IPS DF 4.7 (cell line): Measurements from ENCODE around the gene GLP2R.
"Not testable (repeated sequence)": the region's sequence is repeated elsewhere in the genome, so short reads cannot be mapped to it uniquely, and the experiment has no call there.

Experiments
- DNase-seq: peaks from one replicate; pipeline ENCODE4 v3.0.0-alpha.2; 2013; ENCODE audit warnings: low spot score; ENCODE audit errors: extremely low read depth

The GLP2R gene

DNA sequence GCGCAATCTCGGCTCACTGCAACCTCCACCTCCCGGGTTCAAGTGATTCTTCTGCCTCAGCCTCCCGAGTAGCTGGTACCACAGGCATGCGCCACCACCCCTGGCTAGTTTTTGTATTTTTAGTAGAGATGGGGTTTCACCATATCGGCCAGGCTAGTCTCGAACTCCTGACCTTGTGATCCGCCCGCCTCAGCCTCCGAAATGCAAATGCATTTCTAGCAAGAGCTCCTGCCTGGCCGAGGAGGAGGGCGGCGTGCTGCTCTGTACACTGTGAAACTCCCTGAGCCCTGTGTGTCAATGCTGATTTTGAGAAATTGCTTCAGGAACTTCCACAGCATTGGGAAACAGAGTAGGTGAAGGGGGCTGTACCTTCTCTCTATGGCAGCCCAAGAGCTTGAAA lies 95.5 kb downstream of the GLP2R start:
- DNase-seq = not testable (repeated sequence)

DNA sequence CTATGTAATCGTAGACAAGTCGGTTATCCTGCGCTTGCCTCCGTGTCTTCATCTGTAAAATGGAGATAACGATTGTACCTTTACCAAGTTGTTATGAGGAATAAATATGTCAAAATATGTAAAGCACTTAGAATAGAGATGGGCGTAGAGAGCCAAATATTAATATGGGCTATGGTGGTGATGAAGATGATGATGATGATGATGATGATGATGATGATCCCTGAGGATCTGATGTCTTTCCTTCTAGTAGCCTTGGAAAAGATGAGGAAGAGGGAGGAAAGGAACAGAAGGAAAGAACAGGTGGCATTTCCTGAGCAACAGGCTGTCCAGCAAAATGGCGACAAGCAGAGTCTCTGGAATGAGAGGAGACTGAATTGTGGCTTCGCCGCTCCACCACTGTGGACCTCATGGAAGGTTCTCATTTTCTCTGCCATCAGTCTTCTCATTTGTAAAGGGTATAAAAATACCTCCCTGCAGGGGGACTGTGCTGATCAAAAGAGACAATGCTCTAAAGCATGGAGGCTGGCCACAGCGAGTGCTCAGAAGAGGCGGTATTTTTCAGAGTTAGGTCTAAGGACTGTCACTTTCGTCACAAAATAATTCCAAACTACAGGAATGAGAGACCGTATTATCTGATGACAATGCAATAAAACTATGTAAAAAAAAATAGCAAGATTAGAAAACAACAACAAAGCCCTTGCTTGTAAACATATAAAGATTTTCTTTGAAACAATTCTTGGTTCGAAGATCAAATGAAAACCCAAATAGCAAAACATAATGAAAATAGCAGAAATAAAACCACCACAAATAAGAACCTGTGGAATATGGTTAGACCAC lies 96.5 kb downstream of the GLP2R start:
- no peak for DNase-seq

DNA sequence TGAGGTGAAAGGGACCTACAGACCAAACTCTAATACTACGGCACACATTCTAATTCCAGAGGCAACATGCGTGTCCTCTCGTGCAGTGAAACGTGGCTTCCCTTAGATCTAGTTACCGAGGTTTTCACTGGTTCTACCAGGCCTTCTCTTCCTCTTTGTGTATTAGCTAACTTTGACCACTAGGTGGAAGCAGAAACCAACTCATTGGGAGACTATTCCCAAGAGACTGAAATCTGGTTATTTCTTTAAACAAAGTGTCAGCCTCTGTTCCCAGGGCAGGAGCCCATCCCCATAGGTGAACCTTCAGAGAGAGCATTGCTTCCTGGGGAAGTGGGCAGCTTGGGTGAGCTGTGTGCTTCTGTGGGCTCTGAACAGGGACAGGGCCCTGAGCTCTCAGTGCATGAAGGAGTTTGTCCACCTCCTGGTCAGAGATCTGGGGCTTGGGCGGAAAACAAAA lies 99.0 kb downstream of the GLP2R start:
- peak; percentile 58 for DNase-seq

DNA sequence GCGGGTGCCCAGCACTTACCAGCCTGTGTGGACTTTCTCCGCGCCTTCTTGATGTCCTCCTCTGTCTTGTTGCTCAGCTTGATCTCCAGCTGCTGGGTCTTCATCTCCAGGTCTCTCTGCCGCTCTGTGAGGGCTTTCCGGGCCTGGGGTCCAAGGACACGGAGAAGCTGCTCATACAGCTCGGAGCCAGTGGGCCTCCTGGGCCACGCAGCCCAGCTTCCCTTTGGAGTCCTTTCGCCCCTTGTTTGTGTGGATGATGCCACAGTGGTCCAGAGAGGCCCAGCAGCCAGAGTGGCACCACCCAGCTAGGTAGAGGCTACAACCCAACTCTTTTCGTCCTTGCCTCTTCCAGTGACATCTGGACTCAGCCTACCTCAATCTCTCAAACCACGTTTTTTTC lies 99.7 kb downstream of the GLP2R start:
- no peak for DNase-seq

DNA sequence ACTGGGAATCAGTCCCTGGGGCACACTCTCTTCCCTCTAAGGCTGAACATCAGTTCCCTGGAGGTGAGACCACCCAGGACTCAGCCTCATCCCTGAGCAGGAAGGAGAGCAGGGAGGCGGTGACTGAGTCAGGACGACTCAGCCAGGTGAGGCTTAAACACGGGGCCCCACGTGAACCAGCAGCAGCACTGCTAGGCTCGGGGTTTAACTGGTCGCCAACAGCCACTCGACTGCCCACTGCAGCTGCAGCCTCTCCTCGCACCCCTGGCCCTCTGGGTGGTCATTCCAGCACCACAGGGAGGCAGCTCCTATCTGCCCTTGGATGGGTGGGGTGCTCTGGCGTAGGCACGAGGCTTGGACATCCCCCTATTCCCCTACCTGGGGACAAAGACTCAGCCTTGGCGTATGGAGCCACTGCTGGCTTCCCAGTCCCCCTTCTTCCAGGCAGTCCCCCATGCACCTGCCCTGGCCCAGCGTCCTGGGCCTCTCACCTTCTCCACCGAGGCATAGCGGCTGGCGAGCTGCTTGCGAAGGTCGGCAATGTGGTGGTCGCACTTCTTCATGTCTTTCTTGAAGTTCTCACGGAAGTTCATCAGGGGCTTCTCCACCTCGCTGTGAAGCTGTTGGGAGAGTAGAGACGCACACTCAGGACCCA lies 100.6 kb downstream of the GLP2R start:
- no peak for DNase-seq

DNA sequence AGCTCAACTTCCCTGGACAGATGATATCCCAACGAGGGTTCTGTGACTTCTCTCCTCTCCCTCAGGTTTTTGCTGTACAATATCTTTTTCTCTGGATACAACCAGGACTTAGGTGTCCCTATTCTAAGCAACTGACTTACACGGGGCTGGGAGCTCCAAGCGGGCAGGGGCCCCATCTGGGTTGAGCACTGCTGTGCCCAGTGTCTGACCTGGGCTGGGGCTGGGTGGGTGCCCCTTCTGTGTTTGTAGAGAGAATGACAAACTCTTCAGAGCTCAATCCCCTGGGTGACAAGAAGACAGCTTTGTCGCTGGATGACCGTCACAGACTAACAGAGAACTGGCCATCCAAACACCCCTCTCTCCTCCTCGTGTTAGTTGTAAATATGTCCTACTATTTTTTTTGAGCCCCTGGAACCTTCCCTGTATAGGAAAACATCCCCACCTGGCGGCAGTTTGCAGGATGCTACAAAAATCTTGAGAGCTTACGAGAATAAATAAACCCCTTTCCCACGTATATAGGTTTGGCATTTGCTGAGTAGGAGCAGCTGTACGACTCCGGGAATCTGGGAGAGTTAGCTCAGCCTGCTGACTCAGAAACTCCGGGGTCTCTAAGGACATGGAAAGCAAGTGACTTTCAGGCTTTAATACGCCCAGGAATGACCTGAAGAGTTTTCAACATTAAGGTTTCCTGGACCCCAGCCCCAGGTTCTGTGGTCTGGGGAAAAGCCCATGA lies 103.0 kb downstream of the GLP2R start:
- no peak for DNase-seq

DNA sequence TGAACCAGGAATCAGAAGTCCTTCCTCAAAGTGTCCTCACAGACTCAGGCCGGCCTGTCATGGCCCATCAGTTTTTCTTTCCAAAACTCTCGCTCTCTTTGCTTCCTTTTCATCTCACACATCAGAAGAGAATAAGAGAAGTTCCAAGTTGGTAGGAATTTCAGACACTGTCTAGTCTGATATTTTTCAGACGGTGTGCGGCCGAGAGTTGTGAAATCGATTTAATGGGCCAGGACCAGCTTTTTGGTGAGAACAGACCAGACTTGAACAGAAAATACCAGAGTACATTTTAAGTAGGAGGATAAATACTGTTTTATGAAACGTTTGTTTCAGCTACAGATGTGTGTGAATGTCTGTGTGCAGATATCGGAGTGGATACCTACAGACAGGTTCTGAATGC lies 104.1 kb downstream of the GLP2R start:
- DNase-seq = no peak

DNA sequence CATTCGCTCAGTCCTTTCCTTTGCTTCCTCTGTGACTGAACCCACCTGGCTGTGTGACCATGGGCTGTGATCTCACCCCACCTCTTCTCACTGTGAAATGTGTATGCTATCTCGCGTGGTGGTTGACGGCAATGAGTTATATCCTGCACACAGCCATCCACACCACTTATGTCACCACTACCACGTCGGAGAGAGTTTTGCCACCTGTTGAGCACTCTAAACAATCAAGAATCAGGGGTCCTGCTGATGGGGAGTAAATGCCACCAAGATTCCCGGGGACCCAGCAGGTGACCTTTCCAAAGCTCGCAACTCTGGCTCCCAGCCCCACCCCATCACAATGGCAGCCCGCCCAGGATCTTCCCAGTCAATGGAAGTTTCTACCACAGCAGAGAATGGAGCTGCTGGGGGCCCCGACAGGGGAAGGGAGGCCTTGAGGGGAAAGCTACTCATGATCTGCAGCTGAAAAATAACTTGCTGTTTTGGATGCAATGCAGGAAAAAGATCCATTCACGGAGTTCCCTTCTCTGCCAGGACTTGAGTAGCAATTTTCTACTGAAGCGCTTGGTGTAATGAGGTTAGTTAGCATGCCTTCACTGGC lies 105.5 kb downstream of the GLP2R start:
- no peak for DNase-seq

DNA sequence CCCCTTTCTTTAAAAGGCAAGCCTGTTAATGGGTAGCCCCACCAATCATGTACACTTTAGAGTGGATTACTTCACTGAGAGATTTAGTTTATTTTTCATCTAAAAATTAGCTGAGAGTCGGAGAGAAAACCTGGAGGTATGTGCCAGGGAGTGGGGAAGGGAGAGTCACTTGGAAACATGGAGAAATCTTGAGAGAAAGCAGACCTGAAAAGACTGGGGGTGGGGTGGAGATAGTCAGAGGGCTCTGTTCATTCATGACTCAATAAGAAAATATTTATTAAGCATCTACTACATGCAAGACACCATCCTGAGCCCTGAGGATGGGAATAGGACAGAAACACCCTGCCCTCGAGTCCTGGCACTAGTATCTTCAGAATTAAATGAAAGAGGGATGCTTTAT lies 106.8 kb downstream of the GLP2R start:
- no peak for DNase-seq

DNA sequence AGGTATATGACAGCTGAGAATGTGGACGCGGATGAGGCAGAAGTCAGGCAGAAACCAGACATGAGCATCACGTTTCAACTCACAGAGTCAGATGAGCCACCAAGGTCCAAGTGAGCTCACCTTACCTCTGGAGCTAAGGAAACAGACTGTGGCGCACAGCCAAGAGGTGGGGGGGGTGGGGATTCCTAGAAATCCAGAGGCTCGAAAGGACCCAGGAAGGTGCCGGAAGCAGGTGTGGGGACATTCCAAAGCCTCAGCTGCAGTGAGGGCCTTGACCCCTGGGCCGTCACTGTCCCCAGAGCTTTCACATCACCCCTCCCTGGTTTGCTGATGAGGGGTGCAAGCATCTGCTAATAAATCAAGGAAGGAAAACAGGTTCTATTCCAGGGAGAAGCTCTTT lies 108.6 kb downstream of the GLP2R start:
- no peak for DNase-seq

DNA sequence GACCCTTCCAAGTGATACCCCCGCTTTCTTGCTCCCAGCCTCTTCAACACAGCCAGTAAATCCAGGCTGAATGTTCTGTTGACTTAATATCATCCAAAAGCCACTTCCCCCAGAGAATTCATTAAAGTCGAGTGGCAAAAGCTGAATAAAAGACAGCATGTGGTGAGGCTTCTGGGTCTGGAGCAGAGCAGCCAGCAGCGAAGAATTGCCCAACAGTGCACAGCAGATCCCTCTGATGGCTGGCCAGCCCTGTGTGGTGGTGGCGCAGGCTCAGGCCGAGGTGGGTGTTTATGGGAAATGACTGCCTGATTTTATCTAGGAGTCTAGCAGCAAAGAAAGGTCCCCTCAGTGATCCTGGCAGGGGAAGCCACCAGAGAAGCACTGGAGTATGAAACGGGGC lies 109.7 kb downstream of the GLP2R start:
- DNase-seq = no peak

DNA sequence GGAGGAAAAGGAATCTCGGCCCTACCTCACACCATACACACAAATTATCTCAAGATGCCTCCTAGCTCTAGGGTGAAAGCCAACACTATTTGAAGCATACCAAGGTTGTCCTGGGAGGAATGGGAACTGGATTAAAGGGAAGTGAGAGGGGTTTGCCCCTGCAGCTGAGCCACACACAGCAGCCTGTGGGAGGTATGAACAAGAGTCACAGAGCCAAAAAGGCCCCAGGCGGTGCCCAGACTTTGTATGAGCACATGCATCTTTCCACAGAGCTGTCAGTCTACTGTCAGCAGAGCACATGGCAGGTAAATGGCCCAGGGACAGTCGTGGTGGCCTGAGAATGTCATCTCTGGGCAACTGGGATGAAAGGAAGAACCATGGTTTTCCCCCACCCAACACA lies 110.4 kb downstream of the GLP2R start:
- DNase-seq = no peak

DNA sequence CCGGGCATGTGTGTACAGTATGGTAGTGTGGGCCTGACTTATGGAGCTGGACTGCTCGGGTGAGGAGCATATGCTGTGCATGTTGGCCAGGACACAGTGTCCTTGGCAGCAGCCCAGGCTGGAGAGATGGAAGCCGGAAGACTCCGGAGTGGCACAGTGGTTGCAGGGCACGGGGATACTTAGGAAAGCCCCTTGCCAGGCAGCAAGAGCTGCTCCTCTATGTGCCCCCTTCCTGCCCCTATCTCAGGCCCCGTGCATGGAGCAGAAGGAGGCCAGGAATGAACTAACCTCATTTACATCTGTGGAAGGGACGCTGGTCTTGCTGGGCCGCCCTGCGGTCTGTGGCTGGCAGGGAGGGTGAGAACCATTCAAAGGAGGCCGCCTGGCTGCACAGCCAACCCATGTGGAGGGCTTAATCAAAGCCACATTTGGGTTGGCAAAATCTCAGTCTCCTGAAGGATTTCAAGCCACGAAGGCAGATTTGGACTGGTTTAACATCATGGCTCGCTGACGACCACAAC lies 111.6 kb downstream of the GLP2R start:
- no peak for DNase-seq

DNA sequence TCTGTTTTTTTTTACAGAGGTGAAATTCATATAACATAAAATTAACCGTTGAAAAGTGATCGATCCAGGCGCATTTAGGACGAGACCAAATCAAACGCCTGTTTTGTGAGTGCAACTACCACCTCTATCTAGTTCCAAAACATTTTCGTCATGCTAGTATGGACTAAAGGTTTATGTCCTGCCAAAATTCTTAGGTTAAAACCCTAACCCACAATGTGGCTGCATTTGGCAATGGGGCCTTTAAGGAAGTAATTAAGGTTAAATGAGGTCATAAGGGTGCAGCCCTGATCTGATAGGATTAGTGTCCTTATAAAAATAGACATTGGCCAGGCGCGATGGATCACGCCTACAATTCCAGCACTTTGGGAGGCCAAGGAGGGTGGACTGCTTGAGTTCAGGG lies 112.2 kb downstream of the GLP2R start:
- no peak for DNase-seq

DNA sequence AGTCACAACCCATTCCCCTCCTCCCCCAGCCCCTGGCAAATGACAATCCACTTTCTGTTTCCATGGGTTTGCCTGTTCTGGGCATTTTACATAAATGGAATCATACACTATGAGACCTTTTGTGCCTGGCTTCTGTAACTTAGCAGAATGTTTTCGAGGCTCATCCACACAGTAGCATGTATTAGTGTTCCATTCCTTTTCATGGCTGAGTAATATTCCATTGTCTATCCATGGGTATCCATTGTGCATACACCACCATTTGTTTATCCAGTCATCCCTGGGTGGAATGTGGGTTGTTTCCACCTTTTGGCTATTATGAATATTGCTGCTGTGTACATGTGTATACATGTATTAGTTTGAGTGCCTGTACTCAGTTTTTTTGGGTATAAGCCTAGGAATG lies 113.0 kb downstream of the GLP2R start:
- DNase-seq = no peak

DNA sequence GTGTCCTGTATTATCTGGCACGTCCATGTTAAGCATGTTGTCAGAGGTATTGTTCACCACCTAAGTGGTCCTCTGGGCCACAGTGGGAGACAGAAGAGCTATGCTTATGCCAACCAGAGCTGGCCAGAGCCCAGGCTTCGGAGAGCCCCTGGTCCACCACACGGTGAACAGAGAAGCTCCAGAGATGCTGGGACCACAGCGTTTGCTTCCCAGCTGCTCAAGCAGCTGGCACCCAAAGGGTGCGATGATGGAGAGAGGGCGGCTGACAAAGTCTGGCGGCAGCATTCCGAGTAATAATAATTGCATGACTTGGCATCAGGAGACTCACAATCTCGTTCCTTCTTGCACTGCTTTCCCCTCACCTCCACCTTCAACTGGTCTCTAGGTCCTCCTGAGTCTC lies 115.1 kb downstream of the GLP2R start:
- no peak for DNase-seq

DNA sequence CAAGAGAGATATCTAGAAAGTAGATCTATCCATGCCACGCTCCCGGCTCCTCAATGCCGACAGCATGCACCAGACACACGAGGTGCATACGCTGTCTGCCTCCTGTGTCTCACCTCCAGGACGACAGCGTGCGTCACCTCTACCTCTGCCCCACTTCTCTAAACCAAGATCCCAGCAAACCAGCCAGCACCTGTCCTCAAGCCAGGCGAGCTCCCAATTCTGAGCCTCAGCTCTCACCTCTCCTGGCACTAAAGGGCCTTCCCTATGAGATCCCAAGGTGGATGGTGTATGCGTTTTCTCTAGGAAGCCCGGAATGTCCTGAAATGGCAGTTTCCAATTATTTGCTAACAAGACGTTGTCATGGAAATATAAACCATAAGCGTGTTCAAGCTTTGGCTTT lies 115.6 kb downstream of the GLP2R start:
- no peak for DNase-seq
